WI38 (cell line): ENCODE data around the gene LSM12.

ENCODE experiments used
- H3K4me3 ChIP-seq: 2 replicates; pipeline ENCODE4 v1.5.1; 2011; ENCODE audit warnings: low read depth, mild to moderate bottlenecking, control low read depth, low read length
- CTCF ChIP-seq: IDR thresholded peaks from 2 replicates; pipeline ENCODE4 v1.5.1; 2012; ENCODE audit warnings: low read depth, mild to moderate bottlenecking, control low read depth, low read length

LSM12 gene

GRCh38 chr17:44093231-44093900 lies 26.9 kb upstream of the LSM12 start:
- TF ChIP-seq CTCF = no peak
- H3K4me3 ChIP-seq = no peak overlapping the region

DNA sequence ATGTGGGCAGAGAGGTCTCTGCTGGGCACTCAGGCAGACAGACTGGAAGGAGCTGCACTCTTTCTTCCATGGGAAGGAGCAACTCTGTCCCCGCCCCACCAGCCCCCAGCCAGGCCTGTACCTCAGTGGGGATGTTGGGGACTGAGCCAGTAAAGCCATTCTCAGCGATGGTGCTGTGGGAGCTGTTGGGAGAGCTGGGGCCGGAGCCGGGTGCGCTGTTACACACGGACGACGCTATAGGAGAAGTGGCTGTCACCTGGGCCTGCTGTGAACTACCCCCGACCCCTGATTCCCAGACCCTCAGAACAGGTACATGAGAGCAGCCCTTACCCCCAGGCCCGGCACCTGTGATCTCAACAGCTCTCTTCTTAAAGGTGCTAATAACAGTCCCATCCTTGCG lies 25.6 kb upstream of the LSM12 start:
- H3K4me3 ChIP-seq = no peak overlapping the region
- TF ChIP-seq CTCF = no peak

DNA sequence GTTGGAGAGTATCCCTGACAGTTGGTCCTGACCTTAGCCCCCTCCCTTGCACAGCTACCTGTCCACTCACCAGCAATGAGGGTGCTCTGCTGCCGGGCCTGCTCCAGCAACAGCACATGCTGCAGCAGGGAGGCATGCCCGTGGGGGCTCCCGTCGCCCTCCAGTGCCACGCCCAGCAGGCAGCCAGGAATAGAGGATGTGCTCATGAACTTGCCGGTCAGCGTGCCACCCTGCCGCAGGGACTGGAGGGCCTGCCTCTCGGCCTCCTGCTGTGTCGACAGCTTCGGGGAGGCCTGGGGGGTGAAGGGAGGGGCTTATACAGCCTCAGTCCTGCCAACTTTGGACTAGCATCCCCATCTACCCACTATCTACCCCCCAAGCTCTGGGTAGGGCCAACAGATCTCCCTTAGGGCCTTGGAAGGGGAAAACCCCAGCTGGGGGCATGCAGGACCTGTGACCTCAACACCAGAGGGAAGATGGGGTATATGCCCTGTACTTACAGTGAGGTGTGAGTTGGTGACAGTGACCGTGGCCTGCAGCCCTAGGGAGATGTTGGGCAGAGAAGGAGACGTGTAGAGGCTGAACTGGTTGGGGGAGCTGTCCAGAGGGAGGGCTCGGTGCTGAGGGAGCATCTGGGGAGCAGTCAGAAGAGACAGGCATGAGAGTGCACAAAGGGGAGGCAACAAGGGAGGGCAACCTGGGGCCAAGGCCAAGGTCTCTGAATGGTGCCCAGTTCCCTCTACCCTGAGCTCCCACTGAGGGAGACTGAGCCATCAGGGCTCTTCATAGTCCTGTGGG lies 24.9 kb upstream of the LSM12 start:
- TF ChIP-seq CTCF = no peak
- no peak overlapping the region for H3K4me3 ChIP-seq

GRCh38 chr17:44088254-44088653 lies 21.8 kb upstream of the LSM12 start:
- H3K4me3 ChIP-seq = no peak overlapping the region
- TF ChIP-seq CTCF = no peak

DNA sequence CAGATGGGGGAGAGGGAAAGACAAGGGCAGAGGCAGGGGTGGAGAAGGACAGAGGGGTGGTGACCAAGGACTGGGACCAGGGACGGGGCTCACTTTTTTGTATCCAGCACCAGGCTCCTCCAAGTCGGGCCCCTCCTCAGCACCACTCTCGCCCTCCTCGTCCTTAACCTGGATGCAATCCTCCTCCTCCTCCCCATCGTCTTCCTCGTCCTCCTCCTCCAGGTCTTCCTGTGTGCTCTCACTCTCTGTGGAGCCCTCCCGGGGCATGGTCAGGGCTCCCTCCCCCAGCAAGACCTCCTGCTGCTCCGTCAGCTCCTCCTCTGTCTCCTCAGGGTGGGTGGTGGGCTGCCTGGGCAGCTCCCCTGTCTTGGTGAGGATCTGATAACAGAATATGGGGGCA lies 20.8 kb upstream of the LSM12 start:
- no peak for TF ChIP-seq CTCF
- no peak overlapping the region for H3K4me3 ChIP-seq

- H3K4me3 ChIP-seq = no peak overlapping the region
- TF ChIP-seq CTCF = no peak
Measured at GRCh38 chr17:44086364-44087311, 20.2 kb upstream of the LSM12 start.
